Mesendoderm (in vitro differentiated cells): ENCODE results near the gene COL6A2.

Experiments
- DNase-seq: peaks from one replicate; pipeline ENCODE4 v3.0.0; 2013
- H2AK5ac ChIP-seq: 2 replicates; pipeline ENCODE4 v1.6.1; 2013; ENCODE audit warnings: low read length, inconsistent platforms
- H2BK120ac ChIP-seq: 2 replicates; pipeline ENCODE4 v1.6.1; 2013; ENCODE audit warnings: low read depth, mild to moderate bottlenecking, low read length, moderate library complexity, mixed read lengths
- H2BK15ac ChIP-seq: replicated peaks from 2 replicates; pipeline ENCODE4 v1.6.1; 2013; ENCODE audit warnings: low read depth, mild to moderate bottlenecking, moderate library complexity
- H2BK5ac ChIP-seq: 2 replicates; pipeline ENCODE4 v1.6.1; 2013; ENCODE audit warnings: low read length, inconsistent platforms
- H3K18ac ChIP-seq: 2 replicates; pipeline ENCODE4 v1.6.1; 2013; ENCODE audit warnings: mild to moderate bottlenecking, low read length, mixed read lengths
- H3K23ac ChIP-seq: one replicate; pipeline ENCODE4 v1.6.1; 2013; ENCODE audit warnings: low read length
- H3K27ac ChIP-seq: 2 replicates; pipeline ENCODE4 v1.5.1; 2013; ENCODE audit warnings: low read depth, mild to moderate bottlenecking, inconsistent platforms, low read length, moderate library complexity
- H3K27me3 ChIP-seq: 2 replicates; pipeline ENCODE4 v1.6.1; 2013; ENCODE audit warnings: low read length, control low read depth, mild to moderate bottlenecking, inconsistent platforms; ENCODE audit not compliant: insufficient read depth, poor library complexity
- H3K36me3 ChIP-seq: 2 replicates; pipeline ENCODE4 v1.6.1; 2013; ENCODE audit warnings: low read length, inconsistent platforms; ENCODE audit not compliant: control insufficient read depth, insufficient read depth
- H3K4ac ChIP-seq: one replicate; pipeline ENCODE4 v1.6.1; 2013; ENCODE audit warnings: low read depth, mild to moderate bottlenecking, low read length, moderate library complexity
- H3K4me1 ChIP-seq: 2 replicates; pipeline ENCODE4 v1.6.1; 2013; ENCODE audit warnings: low read depth, low read length, inconsistent platforms; ENCODE audit not compliant: control insufficient read depth
- H3K4me2 ChIP-seq: 2 replicates; pipeline ENCODE4 v1.6.1; 2013; ENCODE audit warnings: low read length
- H3K4me3 ChIP-seq: 2 replicates; pipeline ENCODE4 v1.5.1; 2013; ENCODE audit warnings: mild to moderate bottlenecking, low read length
- H3K56ac ChIP-seq: one replicate; pipeline ENCODE4 v1.6.1; 2013; ENCODE audit warnings: low read length
- H3K79me1 ChIP-seq: 2 replicates; pipeline ENCODE4 v1.6.1; 2013; ENCODE audit warnings: low read length, inconsistent platforms
- H3K79me2 ChIP-seq: 2 replicates; pipeline ENCODE4 v1.6.1; 2013; ENCODE audit warnings: mild to moderate bottlenecking, low read length; ENCODE audit not compliant: control insufficient read depth, insufficient read depth
- H3K9ac ChIP-seq: 2 replicates; pipeline ENCODE4 v1.6.1; 2013; ENCODE audit warnings: low read length, inconsistent platforms
- H4K5ac ChIP-seq: one replicate; pipeline ENCODE4 v1.6.1; 2013; ENCODE audit warnings: low read length
- H4K8ac ChIP-seq: one replicate; pipeline ENCODE4 v1.6.1; 2013; ENCODE audit warnings: low read depth, mild to moderate bottlenecking, control low read depth, low read length, moderate library complexity
- WGBS: extraction: QIAGEN DNeasy Blood & Tissue Kit; methylation state at CpG from one replicate; pipeline ENCODE4 v1.1.7; 2013; ENCODE audit warnings: low lambda C conversion rate, missing lambda C conversion rate; ENCODE audit not compliant: insufficient coverage; ENCODE audit errors: extremely low coverage; 5-methylcytosine and 5-hydroxymethylcytosine counted together

Gene COL6A2

DNA sequence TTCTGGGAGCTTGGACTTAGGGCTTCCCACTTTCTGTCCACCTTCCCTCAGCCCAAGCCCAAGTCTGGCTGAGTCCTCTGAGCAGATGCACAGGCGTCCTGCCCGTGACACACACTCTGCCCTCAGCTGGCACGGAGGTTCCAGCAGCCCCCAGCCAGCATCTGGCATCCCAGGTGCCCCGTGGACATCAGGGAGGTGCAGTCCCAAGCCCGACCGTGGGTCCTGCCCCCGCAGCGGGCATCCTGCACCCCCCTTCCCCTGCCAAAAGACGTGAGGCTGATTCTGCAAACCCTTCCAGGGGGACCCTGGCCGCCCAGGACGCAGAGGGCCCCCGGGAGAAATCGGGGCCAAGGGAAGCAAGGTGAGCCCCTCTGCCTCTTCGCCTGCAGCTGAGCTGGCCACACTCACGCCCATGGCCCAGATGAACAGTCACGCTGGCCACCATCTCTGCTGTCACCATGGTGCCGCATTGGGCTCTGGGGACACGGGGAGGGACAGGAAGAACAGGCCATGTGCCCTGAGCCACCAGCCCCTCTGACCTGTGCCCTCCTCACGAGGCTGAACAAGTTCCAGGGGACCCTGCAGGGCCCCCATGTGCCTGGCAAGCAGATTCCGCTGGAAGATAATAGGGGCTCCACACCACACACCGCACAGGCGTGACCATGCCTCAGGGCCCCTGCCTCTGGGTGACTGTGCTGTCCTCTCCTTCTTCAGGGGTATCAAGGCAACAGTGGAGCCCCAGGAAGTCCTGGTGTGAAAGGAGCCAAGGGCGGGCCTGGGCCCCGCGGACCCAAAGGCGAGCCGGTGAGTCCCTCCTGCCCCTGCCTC, 20.6 kb downstream of the COL6A2 start:
- no CpG with 5 or more reads among the region's 27 CpGs for WGBS
- H3K56ac ChIP-seq, result no peak overlapping the region
- no peaks in the 10 kb centered on the region for H3K79me1 ChIP-seq
- H3K79me2 ChIP-seq, result no peaks in the 10 kb centered on the region
- H3K18ac ChIP-seq, result no peak overlapping the region
- H3K9ac ChIP-seq, result no peak overlapping the region
- H2BK5ac ChIP-seq, result no peak overlapping the region
- no peak overlapping the region for H3K4me2 ChIP-seq
- no peaks in the 10 kb centered on the region for H3K27me3 ChIP-seq
- H3K4ac ChIP-seq, result no peak overlapping the region
- no peak overlapping the region for H2AK5ac ChIP-seq
- H3K36me3 ChIP-seq, result peaks cover 23% of the 10 kb centered on the region
- H3K27ac ChIP-seq, result no peak overlapping the region
- no peak overlapping the region for H2BK15ac ChIP-seq
- H4K5ac ChIP-seq, result no peak overlapping the region
- DNase-seq, result no peak
- no peak overlapping the region for H4K8ac ChIP-seq
- no peak overlapping the region for H3K4me3 ChIP-seq
- H2BK120ac ChIP-seq, result no peak overlapping the region
- no peak overlapping the region for H3K23ac ChIP-seq
- no peaks in the 10 kb centered on the region for H3K4me1 ChIP-seq

GRCh38 chr21:46119144-46119636, 21.3 kb downstream of the COL6A2 start:
- Histone ChIP-seq H4K5ac (no peak overlapping the region), H3K79me2 (no peaks in the 10 kb centered on the region), H3K9ac (no peak overlapping the region), H4K8ac (no peak overlapping the region), H3K4me2 (no peak overlapping the region), H3K23ac (no peak overlapping the region), H3K27ac (no peak overlapping the region), H3K18ac (no peak overlapping the region), H2BK15ac (no peak overlapping the region), H3K4me3 (no peak overlapping the region), H3K56ac (no peak overlapping the region), H3K27me3 (no peaks in the 10 kb centered on the region), H2AK5ac (no peak overlapping the region), H3K79me1 (no peaks in the 10 kb centered on the region), H3K4ac (no peak overlapping the region), H3K36me3 (peaks cover 20% of the 10 kb centered on the region), H3K4me1 (no peaks in the 10 kb centered on the region), H2BK120ac (no peak overlapping the region), H2BK5ac (no peak overlapping the region)
- WGBS, result no CpG with 5 or more reads among the region's 12 CpGs
- no peak for DNase-seq

DNA sequence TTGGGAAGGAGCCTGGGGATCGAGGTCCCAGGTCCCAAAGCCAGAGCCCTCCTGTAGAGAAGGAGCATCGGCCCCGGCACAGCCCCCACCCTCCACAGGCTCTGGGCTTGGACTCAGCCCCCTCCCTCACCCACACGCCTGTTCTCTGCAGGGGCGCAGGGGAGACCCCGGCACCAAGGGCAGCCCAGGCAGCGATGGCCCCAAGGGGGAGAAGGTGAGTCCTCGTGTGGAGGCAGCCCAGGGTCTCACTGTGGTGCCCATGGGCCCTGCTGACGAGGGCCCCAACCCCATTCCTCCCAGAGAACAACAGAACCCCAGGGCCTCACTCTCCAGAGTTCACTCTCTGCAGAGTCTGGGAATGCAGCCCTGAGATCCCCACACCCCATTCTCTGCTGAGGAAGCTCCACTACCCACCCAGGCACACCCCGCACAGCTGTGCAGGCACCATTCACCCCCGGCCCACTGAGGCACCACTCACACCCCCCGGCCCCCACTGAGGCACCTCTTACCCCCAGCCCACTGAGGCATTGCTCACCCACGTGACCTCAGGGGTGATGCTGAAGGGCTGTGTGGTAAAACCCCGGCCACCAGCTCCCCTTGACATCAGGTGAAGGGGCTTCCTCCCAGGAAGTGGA, 21.8 kb downstream of the COL6A2 start:
- H3K56ac ChIP-seq, result no peak overlapping the region
- no peaks in the 10 kb centered on the region for H3K4me1 ChIP-seq
- H4K5ac ChIP-seq, result no peak overlapping the region
- no peak overlapping the region for H3K18ac ChIP-seq
- H3K4me3 ChIP-seq, result no peak overlapping the region
- H3K27ac ChIP-seq, result no peak overlapping the region
- H3K23ac ChIP-seq, result no peak overlapping the region
- no peak overlapping the region for H3K9ac ChIP-seq
- no peaks in the 10 kb centered on the region for H3K79me1 ChIP-seq
- H3K79me2 ChIP-seq, result no peaks in the 10 kb centered on the region
- no peak for DNase-seq
- no peak overlapping the region for H4K8ac ChIP-seq
- no CpG with 5 or more reads among the region's 14 CpGs for WGBS
- no peak overlapping the region for H2BK15ac ChIP-seq
- no peak overlapping the region for H2BK5ac ChIP-seq
- no peaks in the 10 kb centered on the region for H3K27me3 ChIP-seq
- no peak overlapping the region for H3K4me2 ChIP-seq
- peaks cover 22% of the 10 kb centered on the region for H3K36me3 ChIP-seq
- no peak overlapping the region for H3K4ac ChIP-seq
- H2AK5ac ChIP-seq, result no peak overlapping the region
- no peak overlapping the region for H2BK120ac ChIP-seq

DNA sequence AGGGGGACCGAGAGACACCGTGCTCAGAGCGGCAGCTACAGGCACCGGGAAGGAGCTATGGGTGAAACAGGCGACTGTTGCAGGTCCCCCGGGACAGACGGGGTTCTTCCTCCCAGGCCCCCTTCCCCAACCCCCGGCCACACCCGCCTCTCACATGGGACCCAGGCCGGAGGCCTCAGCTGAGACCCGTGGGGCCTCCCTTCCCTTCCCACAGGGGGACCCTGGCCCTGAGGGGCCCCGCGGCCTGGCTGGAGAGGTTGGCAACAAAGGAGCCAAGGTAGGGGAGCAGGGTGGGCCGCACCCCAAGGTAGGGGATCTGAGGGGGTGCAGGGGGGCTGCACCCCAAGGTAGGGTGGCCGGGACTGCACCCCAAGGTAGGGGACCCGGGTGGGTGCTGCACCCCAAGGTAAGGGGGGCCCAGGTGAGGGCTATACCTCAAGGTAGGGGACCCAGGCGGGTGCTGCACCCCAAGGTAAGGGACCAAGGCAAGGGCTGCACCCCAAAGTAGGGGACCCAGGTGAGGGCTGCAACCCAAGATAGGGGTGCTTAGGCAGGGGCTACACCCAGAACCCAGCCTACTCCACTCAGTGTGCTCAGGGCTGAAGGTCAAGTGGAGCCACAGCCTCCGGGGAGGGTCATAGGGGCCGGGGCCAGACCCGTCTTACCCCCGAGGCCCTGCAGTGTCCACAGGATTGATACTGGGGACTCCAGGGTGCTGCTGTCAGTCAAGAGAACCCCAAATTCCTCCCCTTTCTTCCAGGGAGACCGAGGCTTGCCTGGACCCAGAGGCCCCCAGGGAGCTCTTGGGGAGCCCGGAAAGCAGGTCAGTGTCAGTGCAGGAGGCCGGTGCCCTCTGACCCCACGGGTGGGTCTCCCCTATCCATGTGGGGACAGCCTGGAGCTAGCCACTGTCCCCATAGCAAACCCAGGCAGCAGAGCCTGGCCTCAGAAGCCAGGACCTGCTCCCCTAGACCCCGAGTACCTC, 22.7 kb downstream of the COL6A2 start:
- Histone ChIP-seq H3K27me3 (no peaks in the 10 kb centered on the region), H3K56ac (no peak overlapping the region), H2BK120ac (no peak overlapping the region), H3K36me3 (peaks cover 20% of the 10 kb centered on the region), H3K4me2 (no peak overlapping the region), H3K18ac (no peak overlapping the region), H4K5ac (no peak overlapping the region), H2BK5ac (no peak overlapping the region), H3K27ac (no peak overlapping the region), H3K79me1 (no peaks in the 10 kb centered on the region), H2AK5ac (no peak overlapping the region), H3K4me3 (no peak overlapping the region), H2BK15ac (no peak overlapping the region), H3K4me1 (no peaks in the 10 kb centered on the region), H3K23ac (no peak overlapping the region), H4K8ac (no peak overlapping the region), H3K4ac (no peak overlapping the region), H3K79me2 (no peaks in the 10 kb centered on the region), H3K9ac (no peak overlapping the region)
- no peak for DNase-seq
- WGBS, result no CpG with 5 or more reads among the region's 26 CpGs

GRCh38 chr21:46121286-46122221, 23.6 kb downstream of the COL6A2 start:
- Histone ChIP-seq H3K4me1 (no peaks in the 10 kb centered on the region), H3K9ac (no peak overlapping the region), H3K23ac (no peak overlapping the region), H3K18ac (no peak overlapping the region), H3K56ac (no peak overlapping the region), H3K4me3 (no peak overlapping the region), H3K79me1 (no peaks in the 10 kb centered on the region), H2BK5ac (no peak overlapping the region), H2BK15ac (no peak overlapping the region), H3K27me3 (no peaks in the 10 kb centered on the region), H4K8ac (no peak overlapping the region), H2BK120ac (no peak overlapping the region), H3K4ac (no peak overlapping the region), H2AK5ac (no peak overlapping the region), H3K36me3 (peaks cover 20% of the 10 kb centered on the region), H4K5ac (no peak overlapping the region), H3K79me2 (no peaks in the 10 kb centered on the region), H3K27ac (no peak overlapping the region), H3K4me2 (no peak overlapping the region)
- no peak for DNase-seq
- no CpG with 5 or more reads among the region's 29 CpGs for WGBS
